Osteoblast (primary cell): ENCODE data around the gene DNAJB5. TPM values are rescaled to one million over a fixed set of nuclear protein-coding genes. Genes with fewer than 3 reads are reported as not detected.

ENCODE experiments used
- DNase-seq: peaks from one replicate; pipeline ENCODE4 v3.0.0; 2011; ENCODE audit warnings: low spot score, mixed read lengths; ENCODE audit not compliant: insufficient read length; ENCODE audit errors: missing footprints
- H2AFZ ChIP-seq: 2 replicates; pipeline ENCODE4 v1.6.0; 2011; ENCODE audit warnings: mild to moderate bottlenecking, low read length
- H3K27ac ChIP-seq: 2 replicates; pipeline ENCODE4 v1.5.1; 2011; ENCODE audit warnings: mild to moderate bottlenecking, low read depth, low read length, moderate library complexity
- H3K27me3 ChIP-seq: 2 replicates; pipeline ENCODE4 v1.6.0; 2012; ENCODE audit warnings: mild to moderate bottlenecking, control low read depth, inconsistent platforms, low read length, moderate library complexity; ENCODE audit not compliant: insufficient read depth
- H3K36me3 ChIP-seq: 2 replicates; pipeline ENCODE4 v1.5.1; 2011; ENCODE audit warnings: mild to moderate bottlenecking, low read length, control low read depth, moderate library complexity; ENCODE audit not compliant: insufficient read depth
- H3K4me1 ChIP-seq: 2 replicates; pipeline ENCODE4 v1.5.1; 2011; ENCODE audit warnings: mild to moderate bottlenecking, low read length, control low read depth, moderate library complexity; ENCODE audit not compliant: insufficient read depth
- H3K4me2 ChIP-seq: 2 replicates; pipeline ENCODE4 v1.6.0; 2011; ENCODE audit warnings: mild to moderate bottlenecking, low read length; ENCODE audit not compliant: insufficient read depth
- H3K4me3 ChIP-seq: fragments of 200-600 bp; sonication (generic); 3 replicates; pipeline ENCODE4 v1.5.1; 2012; ENCODE audit warnings: mild to moderate bottlenecking, low read length, inconsistent platforms; ENCODE audit not compliant: insufficient read depth
- H3K79me2 ChIP-seq: 2 replicates; pipeline ENCODE4 v1.6.0; 2012; ENCODE audit warnings: mild to moderate bottlenecking, low read length, control low read depth, inconsistent platforms; ENCODE audit not compliant: insufficient read depth
- H3K9me3 ChIP-seq: 2 replicates; pipeline ENCODE4 v1.5.1; 2011; ENCODE audit warnings: low read depth, low read length, control low read depth
- H4K20me1 ChIP-seq: 2 replicates; pipeline ENCODE4 v1.6.0; 2012; ENCODE audit warnings: mild to moderate bottlenecking, low read length, control low read depth; ENCODE audit not compliant: insufficient read depth
- CTCF ChIP-seq: IDR thresholded peaks from 2 replicates; pipeline ENCODE4 v1.5.1; 2011; ENCODE audit warnings: mild to moderate bottlenecking, low read depth, low read length, moderate library complexity; ENCODE audit errors: extremely low read depth
- total RNA-seq: library from RNA; depleted of rRNA; stranded (reverse); fragments of >200 nt; gene quantifications from 2 replicates; pipeline ENCODE4 v1.2.3, GENCODE V29; 2012

DNAJB5 gene
- total RNA-seq, 1 donor = 12.7 TPM

- H3K79me2 ChIP-seq = no peaks in the 10 kb centered on the region
- no peaks in the 10 kb centered on the region for H3K9me3 ChIP-seq
- peaks cover 71% of the 10 kb centered on the region for H3K27me3 ChIP-seq
- DNase-seq = no peak
- H3K27ac ChIP-seq = no peak overlapping the region
- H3K4me2 ChIP-seq = no peak overlapping the region
- no peak for TF ChIP-seq CTCF
- H3K4me3 ChIP-seq = no peak overlapping the region
- H2AFZ ChIP-seq = no peak overlapping the region
- no peaks in the 10 kb centered on the region for H3K36me3 ChIP-seq
- no peaks in the 10 kb centered on the region for H4K20me1 ChIP-seq
- H3K4me1 ChIP-seq = peaks cover 2% of the 10 kb centered on the region
Observed at GRCh38 chr9:34956648-34957047, 32.9 kb upstream of the DNAJB5 start.

GRCh38 chr9:34957492-34958410 is 31.8 kb upstream of the DNAJB5 start, which contains the start of gene PHF24:
Gene PHF24 (plus strand): TSS chr9:34958285. CDS start chr9:34971299, 13,014 bp downstream.
- H3K4me3 ChIP-seq = no peak within 1 kb of the TSS
- H3K9me3 ChIP-seq = no peaks in the 10 kb centered on the region
- no peak for TF ChIP-seq CTCF
- H3K27ac ChIP-seq = no peak within 1 kb of the TSS
- H3K79me2 ChIP-seq = no peaks in the 10 kb centered on the region
- H2AFZ ChIP-seq = no peak within 1 kb of the TSS
- H3K4me2 ChIP-seq = no peak within 1 kb of the TSS
- peaks cover 6% of the 10 kb centered on the region for H3K4me1 ChIP-seq
- H3K27me3 ChIP-seq = peaks cover 65% of the 10 kb centered on the region
- DNase-seq = no peak
- no peaks in the 10 kb centered on the region for H4K20me1 ChIP-seq
- H3K36me3 ChIP-seq = no peaks in the 10 kb centered on the region

GRCh38 chr9:34958411-34958982 is 31.0 kb upstream of the DNAJB5 start:
- Histone ChIP-seq H3K4me3 (no peak overlapping the region), H3K4me2 (no peak overlapping the region), H3K9me3 (no peaks in the 10 kb centered on the region), H2AFZ (no peak overlapping the region), H3K27ac (no peak overlapping the region), H3K36me3 (no peaks in the 10 kb centered on the region), H3K4me1 (peaks cover 6% of the 10 kb centered on the region), H4K20me1 (no peaks in the 10 kb centered on the region), H3K27me3 (peaks cover 67% of the 10 kb centered on the region), H3K79me2 (no peaks in the 10 kb centered on the region)
- DNase-seq = no peak
- TF ChIP-seq CTCF = no peak

- H3K27me3 ChIP-seq = peaks cover 76% of the 10 kb centered on the region
- H2AFZ ChIP-seq = no peak overlapping the region
- no peak overlapping the region for H3K4me3 ChIP-seq
- H4K20me1 ChIP-seq = no peaks in the 10 kb centered on the region
- no peaks in the 10 kb centered on the region for H3K79me2 ChIP-seq
- no peak overlapping the region for H3K4me2 ChIP-seq
- H3K27ac ChIP-seq = no peak overlapping the region
- no peaks in the 10 kb centered on the region for H3K36me3 ChIP-seq
- no peak for DNase-seq
- peaks cover 6% of the 10 kb centered on the region for H3K4me1 ChIP-seq
- TF ChIP-seq CTCF = no peak
- H3K9me3 ChIP-seq = no peaks in the 10 kb centered on the region
Observed at GRCh38 chr9:34959461-34959860, 30.1 kb upstream of the DNAJB5 start.
